22Rv1 (cell line): Measurements from ENCODE around the gene GPC6.

Experiments used
- ZFX ChIP-seq: fragments of 450-650 bp; IDR thresholded peaks from 2 replicates; pipeline ENCODE4 v1.6.1; 2017; ENCODE audit warnings: antibody characterized with exemption, borderline replicate concordance
- TF ChIP-seq, protein P1 (sequence below): fragments of 450-650 bp; IDR thresholded peaks from 2 replicates; pipeline ENCODE4 v1.5.1; 2017; ENCODE audit warnings: mild to moderate bottlenecking

DNA sequence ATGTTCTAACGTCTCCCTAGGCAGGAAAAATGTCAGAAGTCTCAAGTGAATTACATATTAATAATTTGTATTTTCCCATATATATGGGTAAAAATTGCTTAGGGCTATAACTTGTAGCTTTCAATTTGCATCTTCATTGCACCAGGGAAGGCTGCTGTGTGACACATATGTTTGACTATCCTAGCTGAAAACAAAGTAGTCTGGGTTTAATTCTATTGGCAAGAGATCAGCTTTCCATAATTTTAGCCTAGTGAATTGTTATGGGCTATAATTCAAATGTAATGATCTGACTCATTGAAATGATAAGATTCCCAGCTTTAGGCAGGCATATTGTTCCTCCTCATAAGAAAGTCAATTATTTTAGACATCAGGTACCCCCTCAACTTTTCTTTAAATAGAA is 699.8 kb downstream of the GPC6 start:
- TF ChIP-seq, protein P1, sequence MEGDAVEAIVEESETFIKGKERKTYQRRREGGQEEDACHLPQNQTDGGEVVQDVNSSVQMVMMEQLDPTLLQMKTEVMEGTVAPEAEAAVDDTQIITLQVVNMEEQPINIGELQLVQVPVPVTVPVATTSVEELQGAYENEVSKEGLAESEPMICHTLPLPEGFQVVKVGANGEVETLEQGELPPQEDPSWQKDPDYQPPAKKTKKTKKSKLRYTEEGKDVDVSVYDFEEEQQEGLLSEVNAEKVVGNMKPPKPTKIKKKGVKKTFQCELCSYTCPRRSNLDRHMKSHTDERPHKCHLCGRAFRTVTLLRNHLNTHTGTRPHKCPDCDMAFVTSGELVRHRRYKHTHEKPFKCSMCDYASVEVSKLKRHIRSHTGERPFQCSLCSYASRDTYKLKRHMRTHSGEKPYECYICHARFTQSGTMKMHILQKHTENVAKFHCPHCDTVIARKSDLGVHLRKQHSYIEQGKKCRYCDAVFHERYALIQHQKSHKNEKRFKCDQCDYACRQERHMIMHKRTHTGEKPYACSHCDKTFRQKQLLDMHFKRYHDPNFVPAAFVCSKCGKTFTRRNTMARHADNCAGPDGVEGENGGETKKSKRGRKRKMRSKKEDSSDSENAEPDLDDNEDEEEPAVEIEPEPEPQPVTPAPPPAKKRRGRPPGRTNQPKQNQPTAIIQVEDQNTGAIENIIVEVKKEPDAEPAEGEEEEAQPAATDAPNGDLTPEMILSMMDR: no peak
- no peak for TF ChIP-seq ZFX
